ENCODE data around the gene TAP1. TPM values are rescaled to one million over a fixed set of nuclear protein-coding genes. Genes with fewer than 3 reads are reported as not detected.
A peak's percentile ranks its signal among the peaks of the same experiment; 100 is the strongest.

The TAP1 gene
- polyA plus RNA-seq, 2 of the 4 experiments (the other 2 are of a cell fraction), result 19.0 to 21.2 TPM

DNA sequence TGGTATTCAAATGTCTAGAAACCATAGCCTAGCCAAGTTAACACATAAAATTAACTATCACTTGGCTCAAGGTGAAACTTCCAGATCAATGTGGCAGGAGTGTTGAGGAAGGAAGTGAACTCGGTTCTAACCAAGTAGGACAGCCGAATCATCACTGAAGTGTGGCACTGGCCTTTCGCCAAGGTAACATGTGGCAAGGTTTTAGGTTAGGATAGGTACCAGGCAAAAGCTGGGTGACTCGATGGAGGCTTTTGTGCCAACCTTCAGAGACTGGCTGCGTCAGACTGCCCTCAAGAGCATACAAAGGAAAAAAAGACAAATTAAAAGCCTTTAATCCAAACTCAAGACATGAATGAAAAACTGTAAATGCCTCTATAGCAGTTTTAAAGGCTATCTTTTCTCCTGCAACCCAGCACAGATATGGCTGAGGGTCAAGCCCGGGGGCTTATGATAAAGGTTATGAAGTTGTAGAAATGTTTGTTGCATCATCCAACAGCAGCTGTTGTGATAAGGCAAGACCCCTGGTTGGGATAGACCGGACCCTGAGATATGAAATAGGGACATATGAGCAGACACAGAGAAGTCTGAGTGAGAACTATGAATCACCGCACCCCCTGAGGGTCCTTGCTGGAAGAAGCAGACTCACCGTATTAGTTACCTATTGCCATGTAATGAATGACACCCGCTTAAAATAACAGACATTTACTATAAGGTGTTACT is 12.4 kb upstream of the TAP1 start (continued):
- TF ChIP-seq RFX5 (IDR thresholded peaks at IDR 0.05), result no peak
- TF ChIP-seq, protein P1, sequence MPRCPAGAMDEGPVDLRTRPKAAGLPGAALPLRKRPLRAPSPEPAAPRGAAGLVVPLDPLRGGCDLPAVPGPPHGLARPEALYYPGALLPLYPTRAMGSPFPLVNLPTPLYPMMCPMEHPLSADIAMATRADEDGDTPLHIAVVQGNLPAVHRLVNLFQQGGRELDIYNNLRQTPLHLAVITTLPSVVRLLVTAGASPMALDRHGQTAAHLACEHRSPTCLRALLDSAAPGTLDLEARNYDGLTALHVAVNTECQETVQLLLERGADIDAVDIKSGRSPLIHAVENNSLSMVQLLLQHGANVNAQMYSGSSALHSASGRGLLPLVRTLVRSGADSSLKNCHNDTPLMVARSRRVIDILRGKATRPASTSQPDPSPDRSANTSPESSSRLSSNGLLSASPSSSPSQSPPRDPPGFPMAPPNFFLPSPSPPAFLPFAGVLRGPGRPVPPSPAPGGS (IDR thresholded peaks at IDR 0.05), result no peak
- TF ChIP-seq HDAC2 (IDR thresholded peaks at IDR 0.05), result no peak
- no peak for TF ChIP-seq FOSB (CRISPR knock-in tag; IDR thresholded peaks at IDR 0.05)
- no peak for TF ChIP-seq ZFP36 (IDR thresholded peaks at IDR 0.05; ENCODE audit: borderline replicate concordance, partially characterized antibody)
- no peak for TF ChIP-seq BHLHE40 (IDR thresholded peaks at IDR 0.05; ENCODE audit: low read depth, low read length)
- no peak for TF ChIP-seq FOSL2 (IDR thresholded peaks at IDR 0.05)
- no peak for TF ChIP-seq FOSL2 (CRISPR knock-in tag; IDR thresholded peaks at IDR 0.05)

DNA sequence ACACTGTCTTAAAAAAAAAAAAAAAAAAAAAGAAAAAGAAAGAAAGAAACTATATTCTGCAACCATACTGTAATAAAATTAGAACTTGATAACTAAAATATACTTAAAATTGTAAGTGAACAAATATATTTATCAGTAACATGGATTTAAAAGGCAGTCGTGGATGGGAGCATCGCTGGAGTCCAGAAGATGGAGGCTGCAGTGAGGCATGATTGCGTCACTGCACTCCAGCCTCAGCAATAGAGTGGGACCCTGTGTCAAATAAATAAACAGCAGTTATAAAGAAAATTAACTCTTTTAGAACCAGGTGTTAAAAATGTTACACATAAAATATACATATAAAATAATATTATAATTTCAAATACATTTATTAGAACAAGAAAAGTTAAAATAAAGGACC is 9.2 kb upstream of the TAP1 start:
- no peak for TF ChIP-seq EHMT2 (IDR thresholded peaks at IDR 0.05; ENCODE audit: low read depth)
- TF ChIP-seq CEBPB (IDR thresholded peaks at IDR 0.05), result peak in 1 of 2 experiments; percentile 39; a peak in 1 of 4 replicates
- no peak overlapping the region for H3K27ac ChIP-seq
- peaks cover 9% of the 10 kb centered on the region; the same call in 2 of the 3 replicates for H3K4me1 ChIP-seq
- no peak overlapping the region for H3K4me2 ChIP-seq
- ChIA-PET CTCF (interaction anchor here (0.6 to 13.9 kb wide), 3 partner anchors 21 to 448 kb away, joined by 3 to 253 read pairs (median 3); partner anchors contain the start of genes PSMB8 and TAP2), POLR2A (no interaction called here)
- FAIRE-seq, result no peak
- no peak for ATAC-seq
- WGBS (ENCODE audit: missing lambda C conversion rate), result 68% methylated on average over 3 of the region's 3 CpGs
- no peak overlapping the region for H3K4me3 ChIP-seq
- no peak for DNase-seq (ENCODE audit: low read depth in 1 of 2, low spot score in 1 of 2)
- no peaks in the 10 kb centered on the region for H3K9me3 ChIP-seq

DNA sequence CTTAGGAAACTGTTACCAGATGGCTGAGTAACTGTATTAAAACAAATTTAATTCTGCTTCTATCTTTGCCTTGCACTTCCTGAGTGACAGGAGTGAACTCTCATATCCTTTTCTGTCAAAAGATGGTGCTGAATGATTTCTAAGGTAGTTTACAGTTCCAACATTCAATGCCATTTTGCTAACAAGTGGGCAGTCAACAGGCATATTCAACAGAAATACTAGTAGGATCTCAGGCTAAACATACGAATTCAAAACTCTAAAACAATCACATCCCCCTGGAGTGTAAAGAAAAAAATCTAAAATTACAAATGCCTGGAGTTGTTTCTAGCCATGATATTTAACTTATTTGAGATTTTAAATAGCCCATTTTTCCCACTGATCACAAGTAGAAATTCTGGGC is 7.2 kb upstream of the TAP1 start:
- DNase-seq (ENCODE audit: low read depth in 1 of 2, low spot score in 1 of 2) (no peak), ATAC-seq (no peak), FAIRE-seq (no peak)
- ChIA-PET CTCF (interaction anchor here (1.2 to 9.4 kb wide), 4 partner anchors 8 to 35 kb away, joined by 4 to 225 read pairs (median 16); partner anchors contain the start of genes PSMB8 and TAP2), POLR2A (interaction anchor here (1.2 kb wide), 1 partner anchor 22 kb away, joined by 12 read pairs; the partner anchor contains the start of gene TAP2)
- H3K4me2 ChIP-seq, result peak overlapping the region; percentile 75
- H3K9me3 ChIP-seq, result no peaks in the 10 kb centered on the region
- 71% methylated on average over 1 of the region's 1 CpG for WGBS (ENCODE audit: missing lambda C conversion rate)
- peak overlapping the region in 1 of 2 experiments; percentile 69; a peak in 2 of 6 replicates for H3K27ac ChIP-seq
- no peak overlapping the region for H3K4me3 ChIP-seq
- peaks cover 9% of the 10 kb centered on the region; the same call in 2 of the 3 replicates for H3K4me1 ChIP-seq
- TF ChIP-seq CBX2 (IDR thresholded peaks at IDR 0.05; ENCODE audit: borderline replicate concordance, low read depth) (no peak), CEBPB (IDR thresholded peaks at IDR 0.05) (no peak), FOSL2 (IDR thresholded peaks at IDR 0.05) (no peak), FOSL2 (CRISPR knock-in tag; IDR thresholded peaks at IDR 0.05) (no peak), EHF (CRISPR knock-in tag; IDR thresholded peaks at IDR 0.05) (no peak), HDAC2 (IDR thresholded peaks at IDR 0.05) (no peak), ZNF302 (CRISPR knock-in tag; IDR thresholded peaks at IDR 0.05) (no peak), HOXB5 (CRISPR knock-in tag; IDR thresholded peaks at IDR 0.05) (no peak)

DNA sequence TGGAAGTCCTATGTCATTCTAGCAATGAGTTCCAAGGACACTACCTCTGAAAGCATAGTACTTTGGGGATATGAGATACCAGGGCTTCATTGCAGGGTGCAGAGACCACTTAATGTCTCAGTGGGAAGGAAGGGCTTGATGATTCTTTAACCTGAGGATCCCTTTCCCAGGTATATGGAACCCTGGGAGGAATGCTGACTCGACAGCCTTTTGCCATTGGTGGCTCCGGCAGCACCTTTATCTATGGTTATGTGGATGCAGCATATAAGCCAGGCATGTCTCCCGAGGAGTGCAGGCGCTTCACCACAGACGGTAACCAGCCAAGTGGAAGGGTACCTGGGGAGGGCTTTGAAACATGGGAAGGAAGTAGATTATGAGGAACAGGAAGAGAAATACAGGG is 4.7 kb upstream of the TAP1 start:
- TF ChIP-seq MAFK (IDR thresholded peaks at IDR 0.05; ENCODE audit: partially characterized antibody), result peak; percentile 68
- TF ChIP-seq, protein P2, sequence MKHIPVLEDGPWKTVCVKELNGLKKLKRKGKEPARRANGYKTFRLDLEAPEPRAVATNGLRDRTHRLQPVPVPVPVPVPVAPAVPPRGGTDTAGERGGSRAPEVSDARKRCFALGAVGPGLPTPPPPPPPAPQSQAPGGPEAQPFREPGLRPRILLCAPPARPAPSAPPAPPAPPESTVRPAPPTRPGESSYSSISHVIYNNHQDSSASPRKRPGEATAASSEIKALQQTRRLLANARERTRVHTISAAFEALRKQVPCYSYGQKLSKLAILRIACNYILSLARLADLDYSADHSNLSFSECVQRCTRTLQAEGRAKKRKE (CRISPR knock-in tag; IDR thresholded peaks at IDR 0.05; ENCODE audit: low read depth), result no peak
- TF ChIP-seq NPAS2 (CRISPR knock-in tag; IDR thresholded peaks at IDR 0.05; ENCODE audit: borderline replicate concordance), result no peak
- TF ChIP-seq HOXA7 (CRISPR knock-in tag; IDR thresholded peaks at IDR 0.05), result no peak
- no peak for FAIRE-seq

More for the DNA sequence above, 4.7 kb upstream of the TAP1 start:
- ChIA-PET POLR2A (interaction anchor here (1.1 to 1.4 kb wide), 2 partner anchors 20 to 114 kb away, joined by 3 to 4 read pairs; partner anchors contain the start of gene TAP2), CTCF (interaction anchor here (1.2 to 9.4 kb wide), 5 partner anchors 10 to 42 kb away, joined by 3 to 225 read pairs (median 6); partner anchors contain the start of genes PSMB8 and TAP2)
- no peak overlapping the region for H3K27ac ChIP-seq
- no peak overlapping the region for H3K4me2 ChIP-seq
- no peak overlapping the region for H3K4me3 ChIP-seq
- ATAC-seq (no peak), DNase-seq (ENCODE audit: low read depth in 1 of 2, low spot score in 1 of 2) (no peak)
- WGBS (ENCODE audit: missing lambda C conversion rate), result 72% methylated on average over 5 of the region's 5 CpGs
- no peaks in the 10 kb centered on the region for H3K9me3 ChIP-seq
- peaks cover 13% of the 10 kb centered on the region for H3K4me1 ChIP-seq

All from A549 (cell line).